HL-60/S4 treated with retinoic acid at 250 ng/mL for 4 days and 3 days (cell line): ENCODE results near the gene TENT5C.

Source experiments
- in situ Hi-C: fragments of 300-500 bp; cut with MboI; formaldehyde crosslinking; loops from 2 replicates; pipeline ENCODE4 v1.7.0; 2022; ENCODE audit warnings: low sequenced_read_pairs

Gene TENT5C

DNA sequence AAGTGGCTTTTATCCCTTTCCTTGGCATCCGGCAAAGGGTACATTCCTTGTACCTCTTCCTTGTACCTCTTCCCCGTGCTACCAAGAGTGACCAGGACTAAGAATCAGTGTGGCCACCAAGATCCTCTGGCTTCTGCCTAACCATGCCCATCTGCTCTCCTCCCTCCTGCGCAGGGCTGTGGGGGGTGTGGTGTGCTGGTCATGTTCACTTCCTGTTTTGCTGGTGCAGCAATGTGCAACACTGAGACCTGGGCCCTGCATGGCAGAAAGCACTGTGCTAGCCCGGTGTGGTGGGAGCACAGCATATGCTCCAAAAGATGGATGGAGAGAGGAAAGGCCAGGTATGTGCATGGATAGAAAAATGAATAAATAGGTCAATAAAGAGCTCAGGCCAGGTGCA, 33.3 kb upstream of the TENT5C start:
- in situ Hi-C loops, result no loop called here

DNA sequence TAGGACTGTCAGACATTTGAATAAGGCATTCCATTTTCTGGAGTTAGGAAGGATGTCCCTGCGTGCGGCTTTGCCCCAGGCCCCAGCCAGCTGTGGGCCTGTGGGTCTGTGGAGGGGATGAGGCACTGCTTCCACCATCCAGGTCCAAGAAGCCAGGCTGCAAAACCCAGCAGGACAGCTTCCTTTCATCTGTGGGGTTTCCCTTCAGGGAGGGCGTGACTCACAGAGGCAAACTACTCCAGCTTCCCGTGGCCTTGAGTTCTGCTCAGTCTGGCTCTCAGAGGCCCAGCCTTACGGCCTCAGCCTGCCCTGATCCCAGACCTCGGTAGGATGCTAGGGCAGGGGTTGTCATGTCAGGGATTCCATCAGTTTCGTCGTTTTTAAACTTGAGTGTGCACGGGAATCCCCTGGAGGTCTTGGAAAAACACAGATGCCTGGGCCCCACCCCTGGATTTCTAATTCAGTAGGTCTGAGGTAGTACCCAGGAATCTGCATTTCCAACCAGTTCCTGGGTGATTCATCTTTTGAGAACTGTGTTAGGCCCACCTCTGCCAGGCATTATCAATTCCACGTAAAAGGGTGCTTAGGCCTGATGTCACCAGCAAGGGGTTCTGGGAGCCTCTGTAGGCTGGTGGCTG, 32.3 kb upstream of the TENT5C start:
- in situ Hi-C loops, result no loop called here

DNA sequence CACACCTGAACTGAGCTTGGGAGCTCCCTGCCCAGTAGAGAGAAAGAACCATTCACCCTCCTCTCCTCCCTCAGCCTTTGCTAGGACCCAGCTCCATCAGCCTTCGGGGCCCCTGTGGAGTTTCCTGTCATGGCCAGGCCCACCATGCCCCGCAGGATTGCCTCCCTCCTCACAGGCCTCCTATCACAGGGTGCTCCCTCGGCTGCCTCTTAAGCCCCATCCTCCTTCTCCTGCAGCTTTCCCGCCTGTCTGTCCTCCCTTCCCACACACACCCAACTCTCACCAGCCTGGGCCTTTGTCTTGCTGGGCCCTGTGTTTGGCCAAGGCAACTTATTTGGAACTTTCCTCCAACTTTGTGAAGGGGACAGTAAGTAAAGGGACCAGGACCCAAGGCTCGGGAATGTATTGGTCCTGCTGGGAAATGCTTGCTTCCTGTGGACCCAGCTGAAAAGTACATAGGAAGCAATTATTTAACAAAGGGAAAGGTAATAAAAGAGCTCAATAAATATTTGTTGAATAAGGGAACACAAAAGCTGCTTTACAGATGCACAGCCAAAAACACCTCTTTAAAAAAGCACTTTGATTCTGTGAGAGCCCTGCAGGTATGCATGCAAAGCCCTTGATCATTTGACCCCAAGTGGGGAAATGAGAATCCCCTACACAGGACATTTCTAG, 31.6 kb upstream of the TENT5C start:
- in situ Hi-C loops, result no loop called here

DNA sequence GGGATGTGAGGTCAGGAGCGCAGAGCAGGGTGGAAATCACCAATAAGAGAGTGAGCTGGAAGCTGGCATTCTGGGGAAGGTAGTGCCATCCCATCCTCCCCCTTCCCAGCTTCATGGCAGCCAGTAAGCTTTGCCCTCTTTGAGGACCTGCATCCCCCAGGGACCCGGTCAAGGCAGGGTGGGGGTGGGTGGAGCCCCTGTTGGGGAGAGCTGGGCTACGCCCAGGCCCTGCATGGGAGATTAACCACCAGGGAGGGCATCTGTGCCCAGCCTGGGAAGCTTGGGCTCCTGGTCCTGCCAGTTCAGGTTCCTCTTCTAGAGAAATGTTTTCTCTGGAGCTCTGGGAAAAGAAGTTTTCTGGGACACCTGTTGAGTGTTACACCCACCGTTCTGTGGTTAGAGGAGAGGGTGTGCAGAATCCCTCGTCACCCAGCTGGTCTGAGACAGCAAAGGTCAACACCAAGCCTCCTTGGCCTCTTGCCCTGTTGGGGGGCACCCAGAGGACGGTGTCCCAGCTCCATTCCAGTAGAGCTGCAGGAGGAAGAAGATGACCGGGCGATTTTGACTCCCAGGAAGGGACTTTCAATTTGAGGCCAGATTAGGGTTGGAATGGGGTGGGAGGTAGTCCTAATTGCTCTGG, 30.1 kb upstream of the TENT5C start:
- in situ Hi-C loops, result no loop called here

DNA sequence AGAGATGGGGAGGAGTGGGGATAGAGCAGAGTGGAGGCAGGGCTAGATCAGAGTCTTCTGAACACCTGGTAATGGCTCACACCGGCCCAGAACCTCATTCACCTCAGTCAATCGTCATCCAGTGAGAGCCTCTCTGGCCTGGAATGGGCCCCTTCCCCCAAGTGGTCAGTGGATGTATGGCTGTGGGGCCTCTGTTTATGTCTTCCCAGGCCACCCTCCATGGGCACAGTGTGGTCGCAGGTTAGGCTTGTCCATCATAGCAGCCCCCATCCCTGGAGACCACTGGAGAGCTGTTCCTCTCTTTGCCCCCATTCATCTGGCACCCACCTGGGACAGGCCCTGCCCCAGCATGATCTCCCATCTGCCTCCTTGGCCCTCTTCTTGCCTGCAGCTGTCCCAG, 29.6 kb upstream of the TENT5C start:
- in situ Hi-C loops, result no loop called here

DNA sequence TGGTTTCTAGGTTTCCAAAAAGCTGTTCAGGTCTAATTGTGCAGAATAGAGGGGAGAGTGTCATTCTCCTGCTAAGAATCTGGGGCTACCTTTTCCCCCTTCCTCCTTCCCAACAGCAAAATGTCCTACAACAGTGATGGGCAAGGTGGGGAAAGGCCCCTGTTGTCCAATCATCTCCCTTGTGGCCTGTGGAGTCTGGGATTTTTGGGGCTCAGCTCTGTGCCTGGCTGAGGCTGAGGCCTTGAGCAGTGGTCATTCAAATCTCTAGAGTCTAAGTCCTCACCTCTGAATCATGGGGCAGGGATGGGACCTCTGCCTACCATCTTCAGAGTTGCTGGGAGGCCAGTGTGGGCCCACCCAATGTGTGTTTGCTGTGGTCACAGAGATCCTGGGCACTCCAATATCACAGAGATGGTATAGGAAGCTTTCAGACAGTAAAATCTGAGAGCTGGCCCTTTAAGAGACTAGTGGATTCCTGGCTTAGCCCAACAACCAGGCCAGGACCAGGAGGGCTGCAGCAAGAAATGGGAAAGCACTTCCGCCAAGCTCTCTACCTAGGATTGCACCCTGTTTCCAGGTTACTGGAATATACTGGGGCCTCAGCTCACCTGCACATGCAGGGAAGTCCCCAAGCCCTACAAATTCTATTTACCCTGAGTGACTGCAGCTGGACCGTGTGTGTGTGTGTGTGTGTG, 28.5 kb upstream of the TENT5C start:
- in situ Hi-C loops, result no loop called here

DNA sequence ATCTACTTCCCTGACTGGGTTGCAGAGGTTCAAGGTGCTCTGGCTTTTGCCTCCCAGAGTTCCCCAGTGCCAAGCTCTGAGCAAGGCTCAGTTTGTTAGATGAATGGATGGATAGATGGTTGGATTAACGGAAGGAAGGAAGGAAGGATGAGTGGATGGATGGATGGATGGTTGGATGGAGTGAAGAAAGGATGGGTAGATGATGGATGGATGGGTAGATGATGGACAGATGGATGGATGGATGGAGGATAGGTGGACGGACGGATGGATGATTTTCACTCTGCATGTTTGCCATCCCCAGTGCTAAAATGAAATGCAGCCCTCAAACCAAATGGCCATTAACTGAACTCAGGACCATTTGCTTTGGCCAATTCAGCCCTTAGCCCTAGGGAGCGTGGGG, 27.4 kb upstream of the TENT5C start:
- in situ Hi-C loops, result no loop called here

DNA sequence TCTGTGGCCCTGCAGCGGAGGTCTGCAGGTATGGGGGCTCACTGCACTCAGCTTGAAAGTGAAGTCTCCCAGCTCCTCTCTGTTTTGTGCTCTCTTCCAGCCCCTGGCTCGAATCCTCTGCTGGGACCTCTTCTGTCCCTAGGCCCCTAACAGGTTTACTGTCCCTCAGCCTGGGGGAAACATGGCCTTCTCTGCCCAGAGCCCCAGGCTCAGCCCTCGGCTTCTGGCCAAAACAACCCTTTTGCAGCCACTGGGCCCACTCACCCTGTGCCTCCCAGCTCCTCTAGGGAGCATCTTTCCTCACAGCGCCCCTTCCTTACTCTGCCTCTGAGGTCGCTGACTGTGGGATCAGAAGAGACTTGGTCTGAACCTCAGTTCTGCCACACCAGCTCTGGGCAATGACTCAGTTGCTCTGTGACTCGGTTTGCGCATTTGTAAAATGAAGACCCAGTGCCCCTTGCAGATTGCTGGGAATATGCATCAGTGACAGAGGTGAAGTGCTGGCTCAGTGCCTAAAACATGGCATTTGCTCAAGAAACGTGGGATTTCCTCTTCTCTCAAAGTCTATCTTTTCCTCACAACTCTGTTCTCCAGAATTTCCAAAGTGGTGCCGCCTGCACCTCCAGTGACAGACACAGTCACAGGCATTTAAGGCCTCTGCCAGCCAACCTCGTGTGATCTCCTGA, 26.5 kb upstream of the TENT5C start:
- in situ Hi-C loops, result no loop called here

DNA sequence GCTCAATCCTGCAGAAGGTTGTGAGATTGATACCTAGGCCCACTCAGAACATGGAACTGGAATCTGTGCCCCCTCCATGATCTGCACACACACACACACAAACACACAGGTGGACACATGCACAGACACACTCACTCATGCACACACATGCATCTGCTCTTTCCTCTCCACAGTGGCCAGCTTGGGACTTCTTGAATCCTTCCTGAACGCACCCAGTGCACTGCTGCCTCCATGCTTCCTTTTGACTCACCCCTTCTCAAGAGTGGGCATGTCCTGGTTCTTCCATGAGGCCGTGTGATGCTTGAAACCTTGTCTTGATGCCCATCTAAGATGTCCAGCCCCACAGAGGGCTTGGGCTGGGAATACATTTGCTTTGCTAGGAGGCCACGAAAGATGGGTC, 25.4 kb upstream of the TENT5C start:
- in situ Hi-C loops, result no loop called here

DNA sequence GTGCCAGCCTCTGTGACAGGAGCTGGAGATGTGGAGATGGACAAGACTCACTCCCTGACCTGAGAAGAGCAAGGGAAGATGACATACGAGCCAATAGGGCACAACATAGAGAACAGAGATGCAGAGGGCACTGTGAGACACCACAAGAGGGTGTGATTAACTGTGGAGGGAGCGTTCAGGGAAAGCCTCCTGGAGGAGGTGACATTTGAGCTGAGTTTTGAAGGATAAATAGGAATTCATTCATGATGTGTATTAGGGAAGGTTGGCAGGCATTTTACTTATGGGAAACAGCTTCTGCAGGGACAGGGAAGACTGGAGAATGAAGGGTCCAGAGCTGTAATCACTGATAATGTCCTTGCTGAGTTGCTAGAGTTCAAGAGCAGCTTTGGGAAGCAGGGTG, 25.0 kb upstream of the TENT5C start:
- in situ Hi-C loops, result no loop called here

DNA sequence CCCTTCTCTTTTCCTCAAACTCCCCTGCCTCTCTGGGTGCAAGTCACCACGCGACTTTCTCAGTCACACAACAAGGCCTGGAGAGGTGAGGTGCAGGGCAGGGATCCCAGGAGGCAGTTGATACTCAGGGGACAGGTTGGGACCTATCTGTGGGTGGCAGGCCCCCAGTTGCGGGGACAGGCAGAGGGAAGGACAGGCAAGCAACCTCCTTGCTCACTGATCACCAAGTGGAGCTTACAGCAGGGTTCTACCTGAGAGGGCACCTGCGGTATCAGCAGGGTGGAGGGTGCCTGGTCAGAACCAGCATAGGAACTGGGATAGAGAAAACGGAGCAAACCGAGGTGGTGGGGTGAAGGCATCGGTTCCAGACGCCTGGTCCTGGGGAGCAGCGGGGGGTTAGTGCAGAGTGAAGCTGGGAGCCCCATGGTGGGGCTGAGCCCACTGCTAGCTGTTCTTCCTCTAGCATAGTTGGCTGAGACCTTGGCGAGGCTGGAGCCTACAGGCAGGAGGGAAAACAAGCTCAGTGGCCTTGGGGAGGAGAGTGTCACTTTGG, 24.4 kb upstream of the TENT5C start:
- in situ Hi-C loops, result no loop called here

DNA sequence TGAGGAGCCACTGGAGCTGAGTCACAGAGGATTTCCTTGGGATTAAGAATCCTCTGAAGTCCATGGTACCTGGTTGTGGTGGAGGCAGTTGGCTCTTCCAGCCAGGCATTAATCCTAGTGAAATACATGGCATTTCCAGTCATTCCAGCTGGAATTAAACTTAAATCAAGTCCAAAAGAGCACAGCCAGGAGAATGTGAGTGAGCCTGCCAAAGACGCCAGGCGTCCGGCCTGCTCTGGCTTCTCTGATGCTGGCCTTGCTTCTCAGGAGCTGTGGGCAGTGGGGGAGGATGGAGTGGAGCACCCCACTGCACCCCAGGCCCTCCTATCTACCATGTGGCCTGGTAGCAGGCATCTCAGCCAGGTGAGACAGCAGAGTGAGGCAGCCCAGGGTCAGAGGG, 23.4 kb upstream of the TENT5C start:
- in situ Hi-C loops, result no loop called here

DNA sequence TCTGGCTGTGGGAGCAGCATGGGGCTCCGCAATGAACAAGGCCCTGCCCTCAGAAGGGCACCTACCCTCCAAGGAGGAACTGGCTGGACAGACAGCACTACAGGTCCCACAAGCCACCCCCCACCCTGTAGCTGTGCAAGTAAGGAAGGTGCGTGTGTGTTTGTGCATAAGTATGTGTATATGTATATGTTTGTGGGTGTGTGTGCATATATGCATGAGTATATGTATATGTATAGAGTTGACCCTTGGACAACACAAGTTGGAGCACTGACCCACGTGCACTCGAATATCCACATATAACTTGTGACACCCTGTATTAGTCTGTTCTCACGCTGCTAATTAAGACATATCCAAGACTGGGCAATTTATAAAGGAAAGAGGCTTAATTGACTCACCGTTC, 22.6 kb upstream of the TENT5C start:
- in situ Hi-C loops, result no loop called here

DNA sequence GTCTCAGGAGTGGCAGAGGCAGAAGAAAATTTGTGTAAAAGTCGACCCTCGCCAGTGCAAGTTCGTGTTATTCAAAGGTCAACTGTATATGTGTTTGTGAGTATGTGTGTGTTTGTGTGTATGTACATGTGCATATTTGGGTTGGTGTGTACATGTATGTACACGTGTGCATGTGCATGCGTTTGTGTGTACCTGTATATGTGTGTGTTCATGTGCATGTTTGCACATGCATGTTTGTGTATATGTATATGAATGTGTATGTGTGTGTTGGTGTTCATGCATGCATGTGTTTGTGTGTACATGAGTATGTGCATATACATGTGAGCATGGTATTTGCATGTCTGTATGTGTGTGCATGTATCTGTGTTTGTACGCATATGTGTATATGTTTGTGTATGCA, 21.7 kb upstream of the TENT5C start:
- in situ Hi-C loops, result no loop called here

DNA sequence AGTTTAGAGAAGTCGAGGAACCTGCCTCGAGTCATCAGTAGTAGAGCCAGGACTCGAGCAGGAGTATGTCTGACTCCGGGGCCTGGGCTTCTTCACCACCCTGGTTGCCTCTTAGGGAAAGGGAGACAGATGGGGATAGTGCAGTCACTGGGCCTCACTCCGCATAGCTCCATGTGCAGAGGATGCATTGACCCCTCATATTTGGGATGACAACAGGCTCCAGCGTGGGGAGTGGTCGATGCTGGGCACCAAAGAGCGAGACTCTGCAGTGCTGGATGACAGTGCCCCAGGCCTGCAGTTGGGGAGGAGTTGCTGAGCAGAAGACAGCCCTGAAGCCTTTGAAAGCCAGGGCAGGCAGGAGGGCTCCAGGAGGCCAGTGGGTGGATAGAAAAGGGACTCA, 20.8 kb upstream of the TENT5C start:
- in situ Hi-C loops, result no loop called here

DNA sequence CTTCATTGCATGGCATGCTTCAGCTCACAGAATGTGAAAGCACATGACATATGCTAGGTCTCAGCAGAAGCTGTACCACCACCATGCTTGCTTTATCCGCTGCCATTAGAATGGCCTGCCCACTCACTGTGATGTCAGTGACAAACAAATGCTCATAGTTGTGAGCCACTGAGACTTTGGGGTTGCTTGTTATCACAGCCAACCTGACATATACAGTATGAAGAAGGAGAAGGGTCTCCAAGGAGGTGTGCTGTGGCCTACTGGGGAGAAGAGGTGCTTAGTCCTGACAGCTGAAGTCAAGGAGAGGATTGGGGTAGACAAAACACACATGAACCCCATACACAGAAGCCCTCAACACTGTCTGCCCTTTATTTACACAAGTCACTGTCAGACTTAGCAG, 19.5 kb upstream of the TENT5C start:
- in situ Hi-C loops, result no loop called here

DNA sequence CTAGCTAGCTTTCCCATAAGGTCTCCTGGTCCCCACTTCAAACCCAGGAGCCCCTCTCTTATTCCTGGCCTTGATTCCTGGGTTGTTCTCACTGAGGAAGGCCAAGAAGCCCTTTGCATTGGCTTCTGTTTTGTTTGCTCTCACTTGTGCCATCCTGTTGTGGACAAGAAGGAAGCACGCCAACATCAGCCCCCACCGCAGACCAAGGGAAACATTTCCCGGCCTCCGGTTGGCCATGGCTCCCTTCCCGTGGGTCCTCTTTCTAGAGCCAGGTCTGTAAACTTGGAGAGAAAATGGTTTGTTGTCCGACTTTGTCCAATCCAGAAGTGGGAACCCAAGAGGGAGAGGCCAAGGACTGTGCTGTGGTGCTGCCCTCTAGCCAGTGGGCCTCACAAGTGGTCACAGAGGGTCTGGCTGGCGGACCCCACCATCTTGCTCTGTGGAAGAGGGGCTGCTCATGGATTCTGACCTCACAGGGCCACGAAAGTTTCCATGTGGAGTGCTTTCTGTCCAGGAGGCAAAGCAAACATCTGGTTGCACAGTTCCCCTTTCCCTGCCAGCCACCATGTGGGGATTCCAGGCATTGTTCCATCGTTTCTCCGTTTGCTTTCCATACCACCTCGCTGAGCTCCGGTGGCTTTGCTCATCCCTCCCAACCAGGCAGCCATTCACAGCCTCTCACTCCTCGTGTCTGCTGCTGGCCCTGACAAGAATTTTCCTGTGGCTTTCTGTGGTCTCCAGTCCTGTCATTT, 18.9 kb upstream of the TENT5C start:
- in situ Hi-C loops, result no loop called here

DNA sequence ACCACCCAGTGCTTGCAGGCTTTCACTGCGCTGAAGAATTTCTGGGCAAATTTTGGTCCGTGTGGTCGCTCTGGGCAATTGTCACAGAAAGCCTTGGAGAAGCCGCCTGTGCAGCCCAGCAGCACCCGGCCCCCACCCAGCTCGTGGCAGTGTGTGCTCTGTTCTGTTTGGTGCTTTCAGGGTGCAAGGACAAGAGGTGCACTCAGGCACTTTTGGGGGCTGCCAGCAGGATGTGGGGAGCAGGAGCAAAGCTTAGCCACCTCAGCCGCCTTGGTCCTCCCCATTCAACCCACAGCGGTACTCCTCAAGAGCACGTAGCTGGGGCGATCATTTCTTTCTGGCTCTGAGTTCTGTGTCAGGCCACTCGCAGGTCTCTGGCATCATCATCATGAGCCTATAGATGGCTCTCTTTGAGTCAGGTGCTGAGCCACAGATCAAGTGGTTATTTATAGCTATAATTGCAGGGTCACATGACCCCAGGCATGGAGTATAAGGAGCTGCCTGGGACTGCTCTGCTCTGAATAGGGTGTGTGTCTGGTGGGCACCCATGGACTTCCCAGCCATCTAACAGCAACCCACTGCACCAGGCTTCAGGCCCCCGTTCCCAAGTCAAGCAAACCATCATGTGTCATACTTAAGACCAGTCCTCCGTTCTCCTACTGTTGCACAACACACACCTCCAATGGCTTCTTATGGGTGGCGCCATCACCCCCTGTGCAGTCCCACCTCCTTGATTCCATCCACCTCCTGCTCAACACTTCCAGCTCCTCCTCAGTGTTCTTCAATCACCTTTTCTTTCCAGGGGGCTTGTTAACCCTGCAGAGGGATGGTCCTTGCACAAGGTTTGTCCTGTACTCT, 18.1 kb upstream of the TENT5C start:
- in situ Hi-C loops, result no loop called here

DNA sequence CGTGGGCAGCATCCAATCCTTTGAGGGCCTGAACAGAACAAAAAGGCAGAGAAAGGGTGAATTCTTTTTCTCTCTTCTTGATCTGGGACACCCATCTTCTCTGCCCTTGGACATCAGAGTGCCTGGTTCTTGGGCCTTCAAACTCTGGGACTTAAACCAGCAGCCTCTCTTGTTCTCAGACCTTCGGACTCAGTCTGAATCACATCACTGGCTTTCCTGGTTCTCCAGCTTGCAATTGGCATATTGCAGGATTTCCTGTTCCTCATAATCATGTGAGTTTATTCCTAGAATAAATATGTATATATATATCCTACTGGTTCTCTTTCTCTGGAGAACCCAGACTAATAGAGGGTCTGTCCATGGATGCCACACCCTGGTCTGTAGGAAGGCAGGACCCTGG, 16.3 kb upstream of the TENT5C start:
- in situ Hi-C loops, result no loop called here
